Loucy (cell line): ENCODE data around the gene SLC48A1.
A peak's percentile ranks its signal among the peaks of the same experiment; 100 is the strongest.

Experiments used
- H2AFZ ChIP-seq: fragments of 200-600 bp; sonication (generic); 2 replicates; pipeline ENCODE4 v1.6.0; 2016; ENCODE audit warnings: antibody characterized with exemption, mild to moderate bottlenecking, low read length, moderate library complexity
- H3F3A ChIP-seq: fragments of 200-600 bp; 2 replicates; pipeline ENCODE4 v1.6.0; 2016; ENCODE audit warnings: antibody characterized with exemption, low read depth, mild to moderate bottlenecking
- H3K27me3 ChIP-seq: fragments of 200-600 bp; sonication (generic); 2 replicates; pipeline ENCODE4 v1.6.1; 2014; ENCODE audit warnings: low read length, mild to moderate bottlenecking; ENCODE audit not compliant: insufficient read depth, poor library complexity, severe bottlenecking
- H3K36me3 ChIP-seq: fragments of 200-600 bp; sonication (generic); 2 replicates; pipeline ENCODE4 v1.6.1; 2016; ENCODE audit warnings: low read length; ENCODE audit not compliant: insufficient read depth
- H3K4me1 ChIP-seq: fragments of 200-600 bp; sonication (generic); 2 replicates; pipeline ENCODE4 v1.5.1; 2014; ENCODE audit warnings: low read length, mild to moderate bottlenecking; ENCODE audit not compliant: insufficient read depth, poor library complexity, severe bottlenecking
- H3K4me2 ChIP-seq: fragments of 200-600 bp; sonication (generic); 2 replicates; pipeline ENCODE4 v1.6.0; 2014; ENCODE audit warnings: antibody characterized with exemption, low read length, low read depth, mild to moderate bottlenecking; ENCODE audit not compliant: poor library complexity, severe bottlenecking
- H3K4me3 ChIP-seq: fragments of 200-600 bp; sonication (generic); 2 replicates; pipeline ENCODE4 v1.5.1; 2014; ENCODE audit warnings: low read length, mild to moderate bottlenecking, mixed read lengths; ENCODE audit not compliant: poor library complexity, severe bottlenecking
- H3K79me2 ChIP-seq: fragments of 200-600 bp; sonication (generic); 2 replicates; pipeline ENCODE4 v1.6.1; 2014; ENCODE audit warnings: low read length; ENCODE audit not compliant: insufficient read depth
- H3K9ac ChIP-seq: fragments of 200-600 bp; sonication (generic); 2 replicates; pipeline ENCODE4 v1.6.0; 2014; ENCODE audit warnings: mild to moderate bottlenecking, low read depth, low read length, moderate library complexity; ENCODE audit not compliant: poor library complexity, severe bottlenecking
- H3K9me2 ChIP-seq: fragments of 200-600 bp; sonication (generic); replicated peaks from 2 replicates; pipeline ENCODE4 v1.6.1; 2016; ENCODE audit warnings: low read depth, low read length, mixed read lengths
- H3K9me3 ChIP-seq: fragments of 200-600 bp; sonication (generic); 2 replicates; pipeline ENCODE4 v1.6.1; 2014; ENCODE audit warnings: mild to moderate bottlenecking, antibody characterized with exemption, low read length, low read depth; ENCODE audit not compliant: insufficient read depth
- H4K20me1 ChIP-seq: fragments of 200-600 bp; sonication (generic); 2 replicates; pipeline ENCODE4 v1.6.0; 2014; ENCODE audit warnings: antibody characterized with exemption, low read length, mild to moderate bottlenecking; ENCODE audit not compliant: insufficient read depth, poor library complexity, severe bottlenecking
- CTCF ChIP-seq: fragments of 200-600 bp; sonication (generic); conservative IDR thresholded peaks from 2 replicates; pipeline ENCODE4 v1.5.1; 2014; ENCODE audit warnings: mild to moderate bottlenecking, antibody characterized with exemption, low read length
- EZH2phosphoT487 ChIP-seq: fragments of 200-600 bp; IDR thresholded peaks from 2 replicates; pipeline ENCODE4 v1.6.1; 2018; ENCODE audit warnings: antibody characterized with exemption, mild to moderate bottlenecking, moderate library complexity, borderline replicate concordance

SLC48A1 gene

GRCh38 chr12:47795814-47796411 lies 22.9 kb downstream of the SLC48A1 start:
- Histone ChIP-seq H3K79me2 (peaks cover 21% of the 10 kb centered on the region; the same call in 1 of the 2 replicates), H3K4me3 (no peak overlapping the region), H2AFZ (no peak overlapping the region), H3K4me1 (no peaks in the 10 kb centered on the region), H3K9ac (no peak overlapping the region), H3K9me2 (no peaks in the 10 kb centered on the region), H4K20me1 (peaks cover 11% of the 10 kb centered on the region), H3K9me3 (no peaks in the 10 kb centered on the region), H3K27me3 (no peaks in the 10 kb centered on the region), H3F3A (no peaks in the 10 kb centered on the region), H3K36me3 (peaks cover 78% of the 10 kb centered on the region; the same call in 1 of the 2 replicates), H3K4me2 (no peak overlapping the region)
- TF ChIP-seq CTCF (no peak), EZH2phosphoT487 (no peak)

GRCh38 chr12:47797441-47797840 lies 24.4 kb downstream of the SLC48A1 start:
- Histone ChIP-seq H4K20me1 (peaks cover 25% of the 10 kb centered on the region), H3K9ac (no peak overlapping the region), H3K36me3 (peaks cover 72% of the 10 kb centered on the region; the same call in 1 of the 2 replicates), H3K4me2 (no peak overlapping the region), H3K4me1 (peaks cover 6% of the 10 kb centered on the region), H3K9me3 (no peaks in the 10 kb centered on the region), H3K79me2 (peaks cover 36% of the 10 kb centered on the region), H3F3A (no peaks in the 10 kb centered on the region), H3K27me3 (no peaks in the 10 kb centered on the region), H3K9me2 (no peaks in the 10 kb centered on the region), H3K4me3 (no peak overlapping the region), H2AFZ (no peak overlapping the region)
- no peak for TF ChIP-seq EZH2phosphoT487
- TF ChIP-seq CTCF: peak; percentile 66

GRCh38 chr12:47798382-47798948 lies 25.4 kb downstream of the SLC48A1 start:
- H4K20me1 ChIP-seq: peaks cover 36% of the 10 kb centered on the region
- no peak for TF ChIP-seq EZH2phosphoT487
- TF ChIP-seq CTCF: no peak

More at GRCh38 chr12:47798382-47798948, 25.4 kb downstream of the SLC48A1 start:
- H3K4me2 ChIP-seq: no peak overlapping the region
- H3K27me3 ChIP-seq: no peaks in the 10 kb centered on the region
- H3K9me2 ChIP-seq: no peaks in the 10 kb centered on the region
- peaks cover 17% of the 10 kb centered on the region for H3K4me1 ChIP-seq
- H3K36me3 ChIP-seq: peaks cover 66% of the 10 kb centered on the region; the same call in 1 of the 2 replicates
- no peaks in the 10 kb centered on the region for H3K9me3 ChIP-seq
- H3K4me3 ChIP-seq: no peak overlapping the region
- H2AFZ ChIP-seq: no peak overlapping the region
- H3K79me2 ChIP-seq: peaks cover 47% of the 10 kb centered on the region
- H3K9ac ChIP-seq: no peak overlapping the region
- no peaks in the 10 kb centered on the region for H3F3A ChIP-seq
